Measurements from ENCODE around the gene VEGFA.

Gene VEGFA

DNA sequence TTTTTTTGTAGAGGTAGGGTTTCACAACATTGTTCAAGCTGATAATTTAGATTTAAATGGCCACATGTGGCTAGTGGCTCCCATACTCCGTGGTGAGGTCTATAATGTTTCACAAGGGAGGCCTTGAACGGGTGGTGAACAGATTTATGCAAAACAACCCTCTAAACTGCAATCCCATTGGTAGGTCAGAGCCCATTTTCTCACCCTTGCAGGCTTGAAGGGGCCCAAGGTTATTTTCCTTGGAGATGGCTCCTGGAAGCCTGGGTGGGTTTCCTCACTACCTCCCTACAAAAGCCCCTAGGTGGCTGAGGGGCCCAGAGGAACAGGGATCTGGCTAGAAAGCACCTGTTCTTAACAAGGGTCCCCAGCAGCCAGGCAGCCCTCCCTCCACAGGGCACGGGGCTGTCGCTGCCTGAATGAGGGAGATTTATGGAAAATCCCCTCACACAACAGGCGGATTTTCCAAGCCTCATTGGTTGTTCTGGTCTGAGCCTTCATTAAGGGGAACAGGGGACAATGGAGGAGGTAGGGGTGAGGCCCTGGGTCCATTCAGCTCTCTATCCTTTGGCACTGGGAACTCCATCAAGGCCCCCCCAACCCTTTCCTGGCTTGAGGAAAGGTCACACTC lies 64.6 kb downstream of the VEGFA start:
- DNase-seq (ENCODE audit: insufficient read length) (no peak), FAIRE-seq (no peak)
- TF ChIP-seq POLR2AphosphoS5 (IDR thresholded peaks at IDR 0.05; ENCODE audit: low read depth, low read length) (no peak), TAF1 (IDR thresholded peaks at IDR 0.05; ENCODE audit: borderline replicate concordance, low read depth, low read length) (no peak), POLR2A (IDR thresholded peaks at IDR 0.05; ENCODE audit: low read depth, low read length) (no peak)

DNA sequence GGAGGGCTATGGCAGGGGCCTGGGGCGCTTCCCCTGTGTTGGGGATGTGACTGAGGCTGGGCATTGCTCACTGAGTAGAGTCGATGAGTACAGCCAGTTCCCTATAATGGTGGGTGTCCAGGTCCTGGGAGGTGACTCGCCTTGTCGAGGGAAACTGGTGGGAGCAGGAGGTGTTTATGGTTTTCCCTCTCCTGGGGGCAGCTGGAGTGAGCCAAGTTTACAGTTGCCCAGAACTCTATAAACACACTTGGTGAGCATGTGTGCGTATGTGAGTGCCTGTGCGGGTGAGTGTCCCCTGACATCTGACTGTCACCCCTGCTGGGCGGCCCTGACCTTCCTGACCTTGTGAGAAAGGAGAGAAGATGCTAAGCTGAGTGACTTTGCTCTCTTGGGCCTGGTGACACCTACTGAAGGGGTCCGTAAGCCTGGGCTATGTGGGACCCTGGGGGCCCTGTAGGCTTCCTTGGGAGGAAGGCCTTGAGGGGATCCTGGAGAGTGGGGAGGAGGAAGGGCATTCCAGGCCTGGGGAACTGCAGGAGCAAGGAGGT lies 65.9 kb downstream of the VEGFA start:
- TF ChIP-seq POLR2A (IDR thresholded peaks at IDR 0.05; ENCODE audit: low read depth, low read length) (no peak), TAF1 (IDR thresholded peaks at IDR 0.05; ENCODE audit: borderline replicate concordance, low read depth, low read length) (no peak), POLR2AphosphoS5 (IDR thresholded peaks at IDR 0.05; ENCODE audit: low read depth, low read length) (no peak)
- no peak for DNase-seq (ENCODE audit: insufficient read length)
- FAIRE-seq, result no peak
